ENCODE data around the gene WAPL.

WAPL gene

DNA sequence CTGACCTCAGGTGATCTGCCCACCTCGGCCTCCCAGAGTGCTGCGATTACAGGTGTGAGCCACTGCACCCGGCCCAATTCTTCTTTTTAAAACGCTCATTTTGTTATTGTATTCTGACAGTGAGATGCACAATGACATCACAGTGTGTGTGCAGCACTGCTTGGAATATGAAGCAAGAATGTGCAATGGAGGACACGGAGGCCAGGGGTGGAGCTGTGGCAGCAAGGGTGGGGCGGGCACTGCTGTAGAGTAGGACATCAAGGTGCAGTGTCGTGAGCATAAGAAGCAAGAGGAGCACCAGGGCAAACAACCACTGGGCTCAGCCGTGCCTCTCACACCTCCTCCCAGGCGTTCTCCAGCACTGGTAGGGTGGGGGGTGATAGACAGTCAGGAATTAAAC, 128.2 kb downstream of the WAPL start:
- TF ChIP-seq FOXM1 (IDR thresholded peaks at IDR 0.05; ENCODE audit: borderline replicate concordance, low read depth), result no peak
- no peak for TF ChIP-seq TCF12 (IDR thresholded peaks at IDR 0.05; ENCODE audit: low read depth)
- TF ChIP-seq ZBTB7A (IDR thresholded peaks at IDR 0.05; ENCODE audit: low read depth), result no peak
- TF ChIP-seq EGR1 (IDR thresholded peaks at IDR 0.05), result no peak
- no peak for TF ChIP-seq RAD21 (IDR thresholded peaks at IDR 0.05; ENCODE audit: low read depth)
- no peak for TF ChIP-seq EP300 (IDR thresholded peaks at IDR 0.05; ENCODE audit: borderline replicate concordance)
- TF ChIP-seq, protein P1, sequence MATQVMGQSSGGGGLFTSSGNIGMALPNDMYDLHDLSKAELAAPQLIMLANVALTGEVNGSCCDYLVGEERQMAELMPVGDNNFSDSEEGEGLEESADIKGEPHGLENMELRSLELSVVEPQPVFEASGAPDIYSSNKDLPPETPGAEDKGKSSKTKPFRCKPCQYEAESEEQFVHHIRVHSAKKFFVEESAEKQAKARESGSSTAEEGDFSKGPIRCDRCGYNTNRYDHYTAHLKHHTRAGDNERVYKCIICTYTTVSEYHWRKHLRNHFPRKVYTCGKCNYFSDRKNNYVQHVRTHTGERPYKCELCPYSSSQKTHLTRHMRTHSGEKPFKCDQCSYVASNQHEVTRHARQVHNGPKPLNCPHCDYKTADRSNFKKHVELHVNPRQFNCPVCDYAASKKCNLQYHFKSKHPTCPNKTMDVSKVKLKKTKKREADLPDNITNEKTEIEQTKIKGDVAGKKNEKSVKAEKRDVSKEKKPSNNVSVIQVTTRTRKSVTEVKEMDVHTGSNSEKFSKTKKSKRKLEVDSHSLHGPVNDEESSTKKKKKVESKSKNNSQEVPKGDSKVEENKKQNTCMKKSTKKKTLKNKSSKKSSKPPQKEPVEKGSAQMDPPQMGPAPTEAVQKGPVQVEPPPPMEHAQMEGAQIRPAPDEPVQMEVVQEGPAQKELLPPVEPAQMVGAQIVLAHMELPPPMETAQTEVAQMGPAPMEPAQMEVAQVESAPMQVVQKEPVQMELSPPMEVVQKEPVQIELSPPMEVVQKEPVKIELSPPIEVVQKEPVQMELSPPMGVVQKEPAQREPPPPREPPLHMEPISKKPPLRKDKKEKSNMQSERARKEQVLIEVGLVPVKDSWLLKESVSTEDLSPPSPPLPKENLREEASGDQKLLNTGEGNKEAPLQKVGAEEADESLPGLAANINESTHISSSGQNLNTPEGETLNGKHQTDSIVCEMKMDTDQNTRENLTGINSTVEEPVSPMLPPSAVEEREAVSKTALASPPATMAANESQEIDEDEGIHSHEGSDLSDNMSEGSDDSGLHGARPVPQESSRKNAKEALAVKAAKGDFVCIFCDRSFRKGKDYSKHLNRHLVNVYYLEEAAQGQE (IDR thresholded peaks at IDR 0.05; ENCODE audit: low read depth), result no peak
- TF ChIP-seq TEAD4 (IDR thresholded peaks at IDR 0.05), result no peak
- no peak for TF ChIP-seq NFIC (IDR thresholded peaks at IDR 0.05)
- TF ChIP-seq CEBPB (IDR thresholded peaks at IDR 0.05), result no peak
- TF ChIP-seq, protein P2, sequence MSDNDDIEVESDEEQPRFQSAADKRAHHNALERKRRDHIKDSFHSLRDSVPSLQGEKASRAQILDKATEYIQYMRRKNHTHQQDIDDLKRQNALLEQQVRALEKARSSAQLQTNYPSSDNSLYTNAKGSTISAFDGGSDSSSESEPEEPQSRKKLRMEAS (IDR thresholded peaks at IDR 0.05), result no peak
- TF ChIP-seq, protein P3, sequence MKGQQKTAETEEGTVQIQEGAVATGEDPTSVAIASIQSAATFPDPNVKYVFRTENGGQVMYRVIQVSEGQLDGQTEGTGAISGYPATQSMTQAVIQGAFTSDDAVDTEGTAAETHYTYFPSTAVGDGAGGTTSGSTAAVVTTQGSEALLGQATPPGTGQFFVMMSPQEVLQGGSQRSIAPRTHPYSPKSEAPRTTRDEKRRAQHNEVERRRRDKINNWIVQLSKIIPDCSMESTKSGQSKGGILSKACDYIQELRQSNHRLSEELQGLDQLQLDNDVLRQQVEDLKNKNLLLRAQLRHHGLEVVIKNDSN (IDR thresholded peaks at IDR 0.05), result no peak
- TF ChIP-seq YY1 (IDR thresholded peaks at IDR 0.05; ENCODE audit: low read depth), result no peak
- TF ChIP-seq TAF1 (IDR thresholded peaks at IDR 0.05; ENCODE audit: low read depth), result no peak
- no peak for TF ChIP-seq CREB1 (IDR thresholded peaks at IDR 0.05; ENCODE audit: low read depth)

DNA sequence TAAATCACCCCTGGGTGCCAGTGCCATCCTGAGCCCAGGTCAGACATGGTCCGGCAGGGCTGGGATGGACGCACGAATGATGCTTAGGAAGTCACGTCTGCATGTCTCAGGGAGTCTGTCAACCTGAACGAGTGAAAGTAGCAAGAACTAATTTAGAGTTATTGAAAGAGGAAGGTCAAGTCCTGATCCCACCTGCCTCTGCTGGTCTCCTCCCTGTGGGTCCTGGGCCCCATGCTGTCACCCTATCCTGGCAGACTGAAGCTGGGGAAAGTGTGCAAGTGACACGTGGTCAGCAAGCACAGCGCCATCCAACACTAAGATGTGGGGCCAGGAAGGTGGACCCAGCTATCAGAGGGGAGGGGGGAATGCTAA, 128.9 kb downstream of the WAPL start:
- TF ChIP-seq, protein P2 (IDR thresholded peaks at IDR 0.05), result no peak
- TF ChIP-seq TAF1 (IDR thresholded peaks at IDR 0.05; ENCODE audit: low read depth) (no peak), TCF12 (IDR thresholded peaks at IDR 0.05; ENCODE audit: low read depth) (no peak), EP300 (IDR thresholded peaks at IDR 0.05; ENCODE audit: borderline replicate concordance) (no peak), ZBTB7A (IDR thresholded peaks at IDR 0.05; ENCODE audit: low read depth) (no peak), RAD21 (IDR thresholded peaks at IDR 0.05; ENCODE audit: low read depth) (no peak), NFIC (IDR thresholded peaks at IDR 0.05) (no peak), YY1 (IDR thresholded peaks at IDR 0.05; ENCODE audit: low read depth) (no peak), TEAD4 (IDR thresholded peaks at IDR 0.05) (no peak), EGR1 (IDR thresholded peaks at IDR 0.05) (no peak), CREB1 (IDR thresholded peaks at IDR 0.05; ENCODE audit: low read depth) (no peak), CEBPB (IDR thresholded peaks at IDR 0.05) (no peak), FOXM1 (IDR thresholded peaks at IDR 0.05; ENCODE audit: borderline replicate concordance, low read depth) (no peak)
- TF ChIP-seq, protein P1 (IDR thresholded peaks at IDR 0.05; ENCODE audit: low read depth), result no peak
- TF ChIP-seq, protein P3 (IDR thresholded peaks at IDR 0.05), result no peak

DNA sequence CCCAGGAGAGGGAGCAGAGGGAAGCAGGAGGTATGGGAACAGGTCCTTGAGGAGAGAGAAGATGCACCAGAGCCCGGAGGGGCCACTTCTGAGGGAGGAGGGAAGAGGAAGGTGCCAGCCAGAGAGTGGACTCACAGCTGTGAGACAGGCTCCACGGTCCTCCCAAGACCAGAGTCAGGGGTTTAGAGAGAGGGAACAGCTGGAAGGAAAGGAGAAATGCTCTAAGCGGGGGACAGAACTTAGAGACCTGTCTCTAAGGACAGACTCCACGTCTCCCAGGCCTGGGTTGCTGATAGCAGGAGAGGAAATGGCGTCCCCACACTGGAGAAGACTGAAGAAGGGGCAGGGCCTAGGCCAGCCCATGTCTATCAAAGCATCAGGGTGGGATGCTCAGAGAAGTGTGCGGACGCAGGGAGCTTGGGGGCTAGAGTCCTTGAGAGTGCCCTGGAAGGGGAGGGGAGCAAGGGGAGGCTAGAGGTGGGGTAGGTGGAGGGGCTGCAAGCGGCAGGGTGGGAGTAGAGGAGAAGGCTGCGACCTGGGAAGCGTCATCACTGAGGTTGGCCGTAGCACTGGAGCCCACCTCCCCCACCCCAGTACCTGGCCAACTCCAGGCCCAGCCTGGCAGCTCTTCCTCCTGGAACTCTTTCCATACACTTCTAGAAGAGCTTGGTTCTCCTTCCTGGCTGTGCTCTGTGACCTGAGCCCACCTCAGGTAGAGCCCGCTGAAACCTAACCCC, 129.4 kb downstream of the WAPL start:
- TF ChIP-seq TAF1 (IDR thresholded peaks at IDR 0.05; ENCODE audit: low read depth), result no peak
- no peak for TF ChIP-seq FOXM1 (IDR thresholded peaks at IDR 0.05; ENCODE audit: borderline replicate concordance, low read depth)
- TF ChIP-seq, protein P1 (IDR thresholded peaks at IDR 0.05; ENCODE audit: low read depth), result no peak
- no peak for TF ChIP-seq TEAD4 (IDR thresholded peaks at IDR 0.05)
- TF ChIP-seq, protein P3 (IDR thresholded peaks at IDR 0.05), result no peak
- no peak for TF ChIP-seq RAD21 (IDR thresholded peaks at IDR 0.05; ENCODE audit: low read depth)
- TF ChIP-seq EP300 (IDR thresholded peaks at IDR 0.05; ENCODE audit: borderline replicate concordance), result no peak
- TF ChIP-seq ZBTB7A (IDR thresholded peaks at IDR 0.05; ENCODE audit: low read depth), result no peak
- TF ChIP-seq YY1 (IDR thresholded peaks at IDR 0.05; ENCODE audit: low read depth), result no peak
- TF ChIP-seq EGR1 (IDR thresholded peaks at IDR 0.05), result no peak
- TF ChIP-seq TCF12 (IDR thresholded peaks at IDR 0.05; ENCODE audit: low read depth), result no peak
- TF ChIP-seq, protein P2 (IDR thresholded peaks at IDR 0.05), result no peak
- TF ChIP-seq NFIC (IDR thresholded peaks at IDR 0.05), result no peak
- TF ChIP-seq CREB1 (IDR thresholded peaks at IDR 0.05; ENCODE audit: low read depth), result no peak
- TF ChIP-seq CEBPB (IDR thresholded peaks at IDR 0.05), result no peak

Measured in Ishikawa (cell line).